ENCODE measurements around the gene SATB2.

DNA sequence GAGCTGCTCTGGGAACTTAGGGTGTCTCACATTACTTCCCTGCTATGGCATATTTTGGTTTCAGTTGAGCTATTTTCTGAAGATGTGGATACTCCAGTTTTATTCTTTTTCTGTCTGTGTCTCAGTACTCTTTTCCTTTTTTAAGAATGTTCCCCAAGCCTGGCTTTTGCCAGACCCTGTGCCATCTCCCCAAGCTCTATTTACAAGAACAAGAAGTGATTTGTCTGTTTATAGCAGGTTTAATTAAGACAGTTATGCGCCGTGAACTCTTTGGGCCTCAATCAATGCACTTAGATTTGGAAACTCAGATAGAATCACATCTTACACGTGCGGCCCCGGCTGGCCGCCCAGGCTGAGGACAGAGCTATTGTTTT is 8.9 kb upstream of the SATB2 start:
- TF ChIP-seq, protein P1, sequence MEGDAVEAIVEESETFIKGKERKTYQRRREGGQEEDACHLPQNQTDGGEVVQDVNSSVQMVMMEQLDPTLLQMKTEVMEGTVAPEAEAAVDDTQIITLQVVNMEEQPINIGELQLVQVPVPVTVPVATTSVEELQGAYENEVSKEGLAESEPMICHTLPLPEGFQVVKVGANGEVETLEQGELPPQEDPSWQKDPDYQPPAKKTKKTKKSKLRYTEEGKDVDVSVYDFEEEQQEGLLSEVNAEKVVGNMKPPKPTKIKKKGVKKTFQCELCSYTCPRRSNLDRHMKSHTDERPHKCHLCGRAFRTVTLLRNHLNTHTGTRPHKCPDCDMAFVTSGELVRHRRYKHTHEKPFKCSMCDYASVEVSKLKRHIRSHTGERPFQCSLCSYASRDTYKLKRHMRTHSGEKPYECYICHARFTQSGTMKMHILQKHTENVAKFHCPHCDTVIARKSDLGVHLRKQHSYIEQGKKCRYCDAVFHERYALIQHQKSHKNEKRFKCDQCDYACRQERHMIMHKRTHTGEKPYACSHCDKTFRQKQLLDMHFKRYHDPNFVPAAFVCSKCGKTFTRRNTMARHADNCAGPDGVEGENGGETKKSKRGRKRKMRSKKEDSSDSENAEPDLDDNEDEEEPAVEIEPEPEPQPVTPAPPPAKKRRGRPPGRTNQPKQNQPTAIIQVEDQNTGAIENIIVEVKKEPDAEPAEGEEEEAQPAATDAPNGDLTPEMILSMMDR (IDR thresholded peaks at IDR 0.05), result no peak
- no peak for TF ChIP-seq POLR2A (IDR thresholded peaks at IDR 0.05)
